ENCODE results near the gene GAA.
A peak's percentile ranks its signal among the peaks of the same experiment; 100 is the strongest.
"Not testable (repeated sequence)": the region's sequence is repeated elsewhere in the genome, so short reads cannot be mapped to it uniquely, and the experiment has no call there.

Gene GAA

GRCh38 chr17:80084773-80085172 lies 16.6 kb upstream of the GAA start:
- no peak for DNase-seq

DNA sequence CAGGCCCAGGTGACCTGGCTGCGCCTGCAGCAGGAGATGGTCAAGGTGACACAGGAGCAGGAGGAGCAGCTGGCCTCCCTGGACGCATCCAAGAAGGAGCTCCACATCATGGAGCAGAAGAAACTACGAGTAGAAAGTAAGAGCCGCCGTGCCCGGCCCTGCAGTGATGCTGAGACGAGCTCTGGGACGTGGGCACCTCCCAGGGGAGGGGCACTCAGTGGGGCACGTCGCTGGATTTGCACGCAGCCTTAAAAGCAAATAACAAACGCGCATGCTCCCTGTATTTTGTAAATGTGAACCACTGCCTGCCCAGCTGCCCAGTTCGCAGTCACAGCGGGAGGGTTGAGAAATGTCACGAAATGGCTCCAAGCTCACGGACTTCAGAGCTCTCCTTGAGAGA lies 15.3 kb upstream of the GAA start:
- DNase-seq = peak in 1 of 3 experiments; percentile 64

- DNase-seq = no peak
These were observed 14.8 kb upstream of the GAA start for GRCh38 chr17:80086616-80087015.

DNA sequence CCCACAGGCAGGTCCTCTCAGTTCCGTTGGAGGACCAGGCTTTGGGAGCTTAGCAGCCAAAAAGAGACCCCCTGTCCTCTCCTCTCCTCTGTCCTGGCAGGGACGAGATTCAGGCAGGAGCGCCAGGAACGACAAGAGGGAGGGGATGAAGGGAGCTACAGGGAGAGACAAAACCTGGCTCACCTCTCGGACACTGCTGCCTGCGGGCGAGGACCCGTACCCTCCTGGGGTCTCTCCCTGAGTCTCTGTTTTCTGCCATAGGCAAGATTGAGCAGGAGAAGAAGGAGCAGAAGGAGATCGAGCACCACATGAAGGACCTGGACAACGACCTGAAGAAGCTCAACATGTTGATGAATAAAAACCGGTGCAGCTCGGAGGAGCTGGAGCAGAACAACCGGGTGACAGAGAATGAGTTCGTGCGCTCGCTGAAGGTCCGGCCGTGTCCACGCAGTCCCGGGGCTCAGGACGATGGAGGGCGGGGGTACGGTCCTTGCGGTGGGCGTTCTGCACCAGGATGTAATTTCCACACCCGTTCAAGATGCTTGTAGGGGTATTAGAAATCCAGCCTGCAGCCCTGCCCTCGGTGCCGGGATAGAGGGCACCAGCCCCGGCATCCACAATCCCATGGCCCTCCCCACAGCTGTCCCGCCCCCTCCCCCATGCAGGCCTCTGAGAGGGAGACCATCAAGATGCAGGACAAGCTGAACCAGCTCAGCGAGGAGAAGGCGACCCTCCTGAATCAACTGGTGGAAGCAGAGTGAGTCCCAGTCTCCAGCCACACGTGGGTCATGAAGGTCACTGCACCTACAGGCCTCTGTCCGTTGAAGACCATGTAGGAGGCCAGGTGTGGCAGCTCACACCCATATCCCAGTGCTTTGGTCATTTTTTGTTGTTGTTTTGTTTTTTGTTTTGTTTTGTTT lies 13.8 kb upstream of the GAA start:
- no peak for DNase-seq

GRCh38 chr17:80089762-80090161 lies 11.6 kb upstream of the GAA start:
- DNase-seq = no peak

- DNase-seq = not testable (repeated sequence)
These were observed 11.2 kb upstream of the GAA start for GRCh38 chr17:80090164-80090563.

DNA sequence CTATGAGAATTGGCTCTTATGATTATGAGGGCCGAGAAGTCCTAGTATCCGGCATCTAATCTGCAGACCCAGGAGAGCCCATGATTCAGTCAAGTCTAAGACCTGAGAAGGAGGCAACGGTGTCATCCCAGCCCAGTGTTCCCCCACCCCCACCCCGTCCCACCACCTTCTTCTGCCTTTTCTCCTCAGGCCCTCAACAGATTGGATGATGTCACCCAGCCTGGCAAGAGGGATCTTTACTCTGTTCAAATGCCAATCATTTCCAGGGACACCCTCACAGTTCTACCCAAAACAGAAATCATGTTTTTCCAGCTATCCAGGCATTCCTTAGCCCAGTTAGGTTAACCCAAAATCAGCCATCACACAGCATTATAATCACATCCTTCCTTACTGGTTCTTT lies 10.0 kb upstream of the GAA start:
- no peak for DNase-seq

GRCh38 chr17:80092959-80093358 lies 8.4 kb upstream of the GAA start:
- no peak for DNase-seq

DNA sequence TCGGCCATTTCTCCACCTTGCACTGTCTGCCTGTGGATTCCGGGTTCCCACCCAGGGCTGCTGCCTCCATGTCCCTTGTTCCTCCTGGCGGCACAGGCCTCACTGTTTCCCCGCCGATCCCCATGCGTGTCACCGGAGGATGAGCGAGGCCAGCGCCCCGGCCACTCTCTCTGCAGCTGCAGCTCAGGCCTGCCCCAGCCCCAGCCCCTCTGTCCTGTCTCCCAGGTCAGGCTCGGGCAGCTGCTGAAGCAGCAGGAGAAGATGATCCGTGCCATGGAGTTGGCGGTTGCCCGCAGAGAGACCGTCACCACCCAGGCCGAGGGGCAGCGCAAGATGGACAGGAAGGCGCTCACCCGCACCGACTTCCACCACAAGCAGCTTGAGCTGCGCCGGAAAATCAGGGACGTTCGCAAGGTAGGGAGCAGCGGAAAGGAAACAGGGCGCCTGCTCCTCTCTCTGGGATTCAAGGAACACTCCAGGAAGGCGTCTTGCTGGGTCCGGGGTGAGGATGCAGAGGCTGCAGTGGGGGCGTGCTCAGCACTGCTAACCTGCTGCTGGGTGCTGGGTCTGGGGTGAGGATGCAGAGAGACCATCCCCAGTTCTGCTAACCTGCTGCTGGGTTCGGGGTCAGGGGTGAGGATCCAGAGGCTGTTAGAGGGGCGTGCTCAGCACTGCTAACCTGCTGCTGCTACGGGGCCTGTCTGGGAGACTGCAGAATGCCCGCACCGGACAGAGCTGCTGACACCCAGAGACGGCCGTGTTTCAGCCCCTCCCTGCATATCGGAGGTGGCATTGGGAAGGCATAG lies 6.1 kb upstream of the GAA start:
- no peak for DNase-seq

GRCh38 chr17:80095844-80096475 lies 5.4 kb upstream of the GAA start:
- no peak for DNase-seq

GRCh38 chr17:80096561-80097021 lies 4.8 kb upstream of the GAA start:
- peak in 1 of 3 experiments; percentile 7 for DNase-seq

DNA sequence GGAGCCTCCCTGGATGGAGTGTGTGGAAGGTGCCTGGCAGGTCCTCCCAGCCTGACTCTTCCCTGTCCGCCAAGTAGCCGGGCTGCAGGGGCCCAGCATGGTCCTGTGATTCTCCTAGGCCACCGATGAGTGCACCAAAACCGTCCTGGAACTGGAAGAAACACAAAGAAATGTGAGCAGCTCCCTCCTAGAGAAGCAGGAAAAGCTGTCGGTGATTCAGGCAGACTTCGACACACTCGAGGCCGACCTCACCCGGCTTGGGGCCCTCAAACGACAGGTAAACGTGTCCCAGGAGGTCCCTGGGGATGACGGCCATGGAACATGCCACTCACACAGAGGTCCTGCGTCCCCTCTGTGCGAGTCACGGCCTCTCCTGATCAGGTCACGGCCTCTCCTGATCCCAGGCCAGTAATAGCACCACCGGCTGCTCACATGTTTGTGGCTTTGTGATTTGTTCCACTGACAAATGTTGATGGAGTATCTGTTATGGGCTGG lies 4.2 kb upstream of the GAA start:
- no peak for DNase-seq

DNA sequence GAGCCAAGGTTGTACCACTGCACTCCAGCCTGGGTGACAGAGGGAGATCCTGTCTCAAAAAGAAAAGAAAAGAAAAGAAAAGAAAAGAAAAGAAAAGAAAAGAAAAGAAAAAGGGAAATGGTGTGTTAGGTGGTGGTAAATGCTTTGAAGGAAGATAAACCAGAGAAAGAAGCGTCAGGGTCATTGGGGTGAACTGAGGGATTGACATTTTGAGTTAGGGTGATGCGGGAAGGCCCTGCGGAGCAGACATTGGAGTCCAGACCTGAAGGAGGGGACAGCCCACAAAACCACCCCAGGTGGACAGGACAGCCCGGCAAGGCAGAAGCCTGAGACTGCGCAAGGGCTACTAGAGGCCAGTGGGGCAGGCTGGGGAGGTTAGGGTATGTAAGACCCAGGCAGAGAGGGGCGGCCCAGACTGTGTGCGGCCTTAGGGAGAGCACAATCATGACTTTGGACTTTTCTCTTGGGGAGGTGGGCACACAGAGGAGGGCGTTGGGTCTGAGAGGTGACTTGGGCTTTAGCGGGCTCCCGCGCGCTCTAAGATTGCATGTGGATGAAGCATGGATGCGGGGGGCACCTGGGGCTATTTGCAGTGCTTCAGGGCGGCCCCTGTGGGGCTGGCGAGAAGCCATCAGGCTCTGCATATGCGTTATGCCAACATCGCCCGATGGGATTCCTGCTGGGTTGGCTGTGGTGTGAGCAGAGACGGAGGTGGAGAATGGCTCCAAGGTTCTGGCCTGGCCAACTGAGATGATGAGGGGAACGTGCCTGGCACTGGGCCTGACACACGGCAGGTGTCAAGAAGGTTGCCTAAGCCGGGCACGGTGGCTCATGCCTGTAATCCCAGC lies 3.3 kb upstream of the GAA start:
- DNase-seq = no peak

DNA sequence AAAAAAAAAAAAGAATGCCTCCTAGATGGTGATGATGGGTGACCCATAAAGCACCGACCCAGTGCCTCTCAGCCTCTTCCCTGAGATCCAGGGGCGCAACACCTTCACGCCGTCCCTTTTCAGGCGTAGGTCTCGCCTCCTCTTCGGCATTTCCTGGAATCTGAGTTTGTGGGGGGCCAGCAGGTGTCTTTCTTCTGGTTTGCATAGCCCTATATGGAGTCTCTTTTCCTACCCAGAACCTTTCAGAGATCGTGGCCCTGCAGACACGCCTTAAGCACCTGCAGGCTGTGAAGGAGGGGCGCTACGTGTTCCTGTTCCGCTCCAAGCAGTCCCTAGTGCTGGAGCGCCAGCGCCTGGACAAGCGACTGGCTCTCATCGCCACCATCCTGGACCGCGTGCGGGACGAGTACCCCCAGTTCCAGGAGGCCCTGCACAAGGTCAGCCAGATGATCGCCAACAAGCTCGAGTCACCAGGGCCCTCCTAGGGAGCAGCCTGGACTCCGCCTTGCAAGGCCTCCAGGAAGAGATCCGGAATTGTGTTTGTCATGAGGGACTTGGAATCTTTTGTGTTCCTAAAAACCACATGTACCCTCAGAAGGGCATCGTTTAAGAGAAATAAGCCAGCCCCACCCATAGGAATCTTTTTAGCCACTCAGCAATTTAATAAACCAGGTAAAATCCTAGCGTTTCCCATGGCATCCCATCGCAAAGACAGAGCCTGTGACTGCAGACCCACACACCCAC lies 1.9 kb upstream of the GAA start:
- DNase-seq = no peak

GRCh38 chr17:80100035-80100323 lies 1.4 kb upstream of the GAA start:
- no peak for DNase-seq

- DNase-seq = peak in 2 of 3 experiments; percentile 50 to 68
These were observed 724 bp downstream of the GAA start for GRCh38 chr17:80101946-80102663.

DNA sequence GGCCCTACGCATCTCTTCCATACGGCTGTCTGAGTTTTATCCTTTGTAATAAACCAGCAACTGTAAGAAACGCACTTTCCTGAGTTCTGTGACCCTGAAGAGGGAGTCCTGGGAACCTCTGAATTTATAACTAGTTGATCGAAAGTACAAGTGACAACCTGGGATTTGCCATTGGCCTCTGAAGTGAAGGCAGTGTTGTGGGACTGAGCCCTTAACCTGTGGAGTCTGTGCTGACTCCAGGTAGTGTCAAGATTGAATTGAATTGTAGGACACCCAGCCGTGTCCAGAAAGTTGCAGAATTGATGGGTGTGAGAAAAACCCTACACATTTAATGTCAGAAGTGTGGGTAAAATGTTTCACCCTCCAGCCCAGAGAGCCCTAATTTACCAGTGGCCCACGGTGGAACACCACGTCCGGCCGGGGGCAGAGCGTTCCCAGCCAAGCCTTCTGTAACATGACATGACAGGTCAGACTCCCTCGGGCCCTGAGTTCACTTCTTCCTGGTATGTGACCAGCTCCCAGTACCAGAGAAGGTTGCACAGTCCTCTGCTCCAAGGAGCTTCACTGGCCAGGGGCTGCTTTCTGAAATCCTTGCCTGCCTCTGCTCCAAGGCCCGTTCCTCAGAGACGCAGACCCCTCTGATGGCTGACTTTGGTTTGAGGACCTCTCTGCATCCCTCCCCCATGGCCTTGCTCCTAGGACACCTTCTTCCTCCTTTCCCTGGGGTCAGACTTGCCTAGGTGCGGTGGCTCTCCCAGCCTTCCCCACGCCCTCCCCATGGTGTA lies 1.5 kb downstream of the GAA start:
- DNase-seq = no peak

DNA sequence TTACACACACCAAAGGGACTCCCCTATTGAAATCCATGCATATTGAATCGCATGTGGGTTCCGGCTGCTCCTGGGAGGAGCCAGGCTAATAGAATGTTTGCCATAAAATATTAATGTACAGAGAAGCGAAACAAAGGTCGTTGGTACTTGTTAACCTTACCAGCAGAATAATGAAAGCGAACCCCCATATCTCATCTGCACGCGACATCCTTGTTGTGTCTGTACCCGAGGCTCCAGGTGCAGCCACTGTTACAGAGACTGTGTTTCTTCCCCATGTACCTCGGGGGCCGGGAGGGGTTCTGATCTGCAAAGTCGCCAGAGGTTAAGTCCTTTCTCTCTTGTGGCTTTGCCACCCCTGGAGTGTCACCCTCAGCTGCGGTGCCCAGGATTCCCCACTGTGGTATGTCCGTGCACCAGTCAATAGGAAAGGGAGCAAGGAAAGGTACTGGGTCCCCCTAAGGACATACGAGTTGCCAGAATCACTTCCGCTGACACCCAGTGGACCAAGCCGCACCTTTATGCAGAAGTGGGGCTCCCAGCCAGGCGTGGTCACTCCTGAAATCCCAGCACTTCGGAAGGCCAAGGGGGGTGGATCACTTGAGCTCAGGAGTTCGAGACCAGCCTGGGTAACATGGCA lies 2.2 kb downstream of the GAA start:
- no peak for DNase-seq

DNA sequence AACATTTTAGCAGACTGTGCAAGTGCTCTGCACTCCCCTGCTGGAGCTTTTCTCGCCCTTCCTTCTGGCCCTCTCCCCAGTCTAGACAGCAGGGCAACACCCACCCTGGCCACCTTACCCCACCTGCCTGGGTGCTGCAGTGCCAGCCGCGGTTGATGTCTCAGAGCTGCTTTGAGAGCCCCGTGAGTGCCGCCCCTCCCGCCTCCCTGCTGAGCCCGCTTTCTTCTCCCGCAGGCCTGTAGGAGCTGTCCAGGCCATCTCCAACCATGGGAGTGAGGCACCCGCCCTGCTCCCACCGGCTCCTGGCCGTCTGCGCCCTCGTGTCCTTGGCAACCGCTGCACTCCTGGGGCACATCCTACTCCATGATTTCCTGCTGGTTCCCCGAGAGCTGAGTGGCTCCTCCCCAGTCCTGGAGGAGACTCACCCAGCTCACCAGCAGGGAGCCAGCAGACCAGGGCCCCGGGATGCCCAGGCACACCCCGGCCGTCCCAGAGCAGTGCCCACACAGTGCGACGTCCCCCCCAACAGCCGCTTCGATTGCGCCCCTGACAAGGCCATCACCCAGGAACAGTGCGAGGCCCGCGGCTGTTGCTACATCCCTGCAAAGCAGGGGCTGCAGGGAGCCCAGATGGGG lies 3.1 kb downstream of the GAA start:
- DNase-seq = peak; percentile 85 to 94 (median 88)
